Left kidney (tissue), 2 donors: ENCODE data around the gene TCP11L2. TPM values are rescaled to one million over a fixed set of nuclear protein-coding genes. Genes with fewer than 3 reads are reported as not detected.
"Not testable (repeated sequence)": the region's sequence is repeated elsewhere in the genome, so short reads cannot be mapped to it uniquely, and the experiment has no call there.

Experiments used
- DNase-seq: peaks from one replicate; pipeline ENCODE4 v3.0.0-alpha.2; 2013
- polyA plus RNA-seq: library from polyadenylated mRNA; unstranded; fragments of 120-200 nt; gene quantifications from one replicate; pipeline ENCODE4 v1.2.1, GENCODE V29; 2013; ENCODE audit not compliant: insufficient read length

The TCP11L2 gene
- polyA plus RNA-seq, 1 donor: 26.7 TPM

- no peak for DNase-seq
Observed at GRCh38 chr12:106342397-106343213, 40.1 kb downstream of the TCP11L2 start.

GRCh38 chr12:106343214-106343528, 40.6 kb downstream of the TCP11L2 start:
- DNase-seq: no peak

- no peak for DNase-seq
Observed at GRCh38 chr12:106344131-106344530, 41.6 kb downstream of the TCP11L2 start.

GRCh38 chr12:106345746-106346145, 43.2 kb downstream of the TCP11L2 start:
- DNase-seq: peak; percentile 43

DNA sequence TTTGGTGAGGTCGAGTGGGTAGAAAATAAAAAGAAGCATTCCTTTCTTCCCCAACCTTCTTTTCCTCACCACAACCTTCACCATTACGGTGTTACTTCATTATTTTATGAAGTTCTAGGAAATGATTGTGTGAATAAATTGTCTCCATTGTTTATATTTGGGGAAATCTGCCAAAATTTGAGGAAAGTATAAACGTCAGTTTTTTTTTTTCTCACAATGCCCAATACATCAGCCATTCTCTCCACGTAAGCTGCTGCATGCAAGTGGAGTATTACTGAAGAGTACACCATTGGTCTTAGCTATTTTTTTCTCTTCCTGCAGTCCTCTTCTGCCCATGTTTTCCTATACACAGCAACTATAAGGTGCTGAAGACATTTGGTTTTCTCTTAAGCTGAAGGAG, 45.9 kb downstream of the TCP11L2 start:
- DNase-seq: no peak

DNA sequence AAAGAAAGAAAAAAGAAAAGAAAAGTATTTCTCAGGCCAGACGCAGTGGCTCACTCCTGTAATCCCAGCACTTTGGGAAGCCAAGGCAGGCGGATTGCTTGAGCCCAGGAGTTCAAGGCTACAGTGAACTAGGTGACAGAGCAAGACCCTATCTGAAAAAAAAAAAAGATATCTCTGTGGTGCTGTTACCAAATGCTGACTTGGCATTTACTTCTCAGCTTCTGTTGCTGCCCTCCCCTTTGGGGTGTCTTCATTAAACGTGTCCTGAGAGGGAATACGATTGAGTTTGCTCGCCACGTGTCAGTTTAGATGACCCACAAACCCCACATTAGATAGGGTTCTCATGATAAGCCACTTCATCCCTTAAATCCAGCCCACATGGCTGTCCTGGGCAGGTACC, 50.6 kb downstream of the TCP11L2 start:
- no peak for DNase-seq

- DNase-seq: peak; percentile 95
Observed at GRCh38 chr12:106357549-106358395, 55.2 kb downstream of the TCP11L2 start, which contains the start of gene POLR3B. Gene POLR3B, plus strand, starts transcription at chr12:106357748. Its CDS starts 132 bp downstream, at chr12:106357880.

DNA sequence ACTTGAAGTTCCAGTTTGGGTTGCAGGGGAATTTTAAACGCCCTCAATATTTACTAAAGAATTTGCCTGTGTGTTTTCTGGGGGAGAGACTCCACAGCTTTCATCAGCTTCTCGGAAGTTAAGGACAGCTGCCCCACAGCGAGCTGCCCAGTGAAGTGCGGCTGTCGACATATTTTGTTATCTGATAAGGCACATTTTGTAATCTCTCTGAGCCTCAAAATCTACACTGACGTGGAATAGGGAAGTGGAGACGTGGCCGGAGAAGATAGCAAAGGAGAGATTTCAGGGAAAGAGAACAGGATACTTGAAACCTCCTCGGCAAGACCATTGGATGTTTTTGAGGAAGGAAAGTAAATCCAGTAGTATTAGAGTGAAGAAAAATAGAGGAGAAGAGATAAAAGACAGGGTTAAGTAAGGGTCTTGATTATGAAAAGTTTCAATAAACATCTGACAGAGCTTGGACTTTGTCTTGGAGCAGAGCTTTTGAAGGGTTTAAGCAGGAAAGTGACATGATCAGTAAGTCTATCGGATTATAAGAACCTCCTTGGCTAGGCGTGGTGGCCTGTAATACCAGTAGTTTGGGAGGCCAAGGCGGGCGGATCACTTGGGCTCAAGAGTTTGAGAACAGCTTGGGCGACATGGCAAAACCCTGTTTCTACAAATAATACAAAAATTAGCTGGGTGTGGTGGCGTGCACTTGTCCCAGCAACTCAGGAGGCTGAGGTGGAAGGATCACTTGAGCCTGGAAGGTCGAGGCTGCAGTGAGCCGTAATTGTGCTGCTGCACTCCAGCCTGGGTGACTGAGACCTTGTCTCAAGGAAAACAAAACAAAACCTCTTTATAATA, 56.1 kb downstream of the TCP11L2 start:
- DNase-seq: no peak

- no peak for DNase-seq
Observed at GRCh38 chr12:106359646-106360399, 57.3 kb downstream of the TCP11L2 start.

GRCh38 chr12:106360400-106360994, 58.0 kb downstream of the TCP11L2 start:
- DNase-seq: no peak

- no peak for DNase-seq
Observed at GRCh38 chr12:106362971-106363370, 60.4 kb downstream of the TCP11L2 start.

DNA sequence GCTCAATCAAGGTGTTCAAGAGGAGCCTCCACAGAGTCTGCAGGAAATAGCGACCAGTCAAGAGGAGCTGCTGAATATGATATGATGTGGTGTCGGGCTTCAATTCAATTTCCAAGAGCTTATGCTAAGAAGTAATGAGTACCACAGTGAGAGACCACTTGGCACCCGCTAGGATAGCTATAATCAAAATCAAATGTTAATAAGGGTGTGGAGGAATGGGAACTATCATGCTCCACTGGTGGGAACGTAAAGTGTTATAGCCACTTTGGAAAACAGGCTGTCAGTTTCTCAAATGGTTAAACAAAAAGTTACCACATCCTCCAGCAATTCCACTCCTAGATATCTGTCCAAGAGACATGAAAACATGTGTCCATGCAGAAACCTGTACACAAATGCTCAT, 61.7 kb downstream of the TCP11L2 start:
- no peak for DNase-seq

GRCh38 chr12:106369624-106370346, 67.3 kb downstream of the TCP11L2 start:
- no peak for DNase-seq

DNA sequence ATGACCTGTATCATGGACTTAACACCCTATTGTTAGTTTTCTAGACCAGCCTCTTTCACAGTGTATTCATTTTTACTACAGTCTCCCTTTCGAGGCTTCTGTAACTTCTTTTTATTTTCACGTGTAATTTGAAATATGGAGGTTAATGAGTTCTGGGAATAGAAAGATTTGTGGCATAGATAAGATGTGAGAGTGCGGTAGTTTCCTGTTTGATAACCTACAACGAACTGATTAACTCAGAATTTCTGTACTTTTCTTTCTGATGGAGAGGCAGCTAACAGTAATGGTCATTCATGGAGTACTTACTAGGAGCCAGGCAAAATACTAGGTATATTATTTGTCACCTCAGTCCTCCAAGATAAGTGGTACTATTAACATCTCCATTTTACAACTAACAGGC, 76.3 kb downstream of the TCP11L2 start:
- no peak for DNase-seq

- DNase-seq: no peak
Observed at GRCh38 chr12:106380954-106381353, 78.4 kb downstream of the TCP11L2 start.

GRCh38 chr12:106381866-106382265, 79.3 kb downstream of the TCP11L2 start:
- not testable (repeated sequence) for DNase-seq

- no peak for DNase-seq
Observed at GRCh38 chr12:106386813-106387535, 84.4 kb downstream of the TCP11L2 start.

- DNase-seq: no peak
Observed at GRCh38 chr12:106387848-106388377, 85.4 kb downstream of the TCP11L2 start.

- no peak for DNase-seq
Observed at GRCh38 chr12:106389151-106389550, 86.6 kb downstream of the TCP11L2 start.
